ENCODE results near the gene PBX1.

- TF ChIP-seq, protein P1, sequence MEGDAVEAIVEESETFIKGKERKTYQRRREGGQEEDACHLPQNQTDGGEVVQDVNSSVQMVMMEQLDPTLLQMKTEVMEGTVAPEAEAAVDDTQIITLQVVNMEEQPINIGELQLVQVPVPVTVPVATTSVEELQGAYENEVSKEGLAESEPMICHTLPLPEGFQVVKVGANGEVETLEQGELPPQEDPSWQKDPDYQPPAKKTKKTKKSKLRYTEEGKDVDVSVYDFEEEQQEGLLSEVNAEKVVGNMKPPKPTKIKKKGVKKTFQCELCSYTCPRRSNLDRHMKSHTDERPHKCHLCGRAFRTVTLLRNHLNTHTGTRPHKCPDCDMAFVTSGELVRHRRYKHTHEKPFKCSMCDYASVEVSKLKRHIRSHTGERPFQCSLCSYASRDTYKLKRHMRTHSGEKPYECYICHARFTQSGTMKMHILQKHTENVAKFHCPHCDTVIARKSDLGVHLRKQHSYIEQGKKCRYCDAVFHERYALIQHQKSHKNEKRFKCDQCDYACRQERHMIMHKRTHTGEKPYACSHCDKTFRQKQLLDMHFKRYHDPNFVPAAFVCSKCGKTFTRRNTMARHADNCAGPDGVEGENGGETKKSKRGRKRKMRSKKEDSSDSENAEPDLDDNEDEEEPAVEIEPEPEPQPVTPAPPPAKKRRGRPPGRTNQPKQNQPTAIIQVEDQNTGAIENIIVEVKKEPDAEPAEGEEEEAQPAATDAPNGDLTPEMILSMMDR (conservative IDR thresholded peaks at IDR 0.05; ENCODE audit: low read depth, low read length): no peak
- TF ChIP-seq EZH2 (IDR thresholded peaks at IDR 0.05; ENCODE audit: low read length, unreplicated experiment) (no peak), EZH2phosphoT487 (IDR thresholded peaks at IDR 0.05; ENCODE audit: borderline replicate concordance, low read length) (no peak)
Measured at GRCh38 chr1:164875518-164875917, 316.5 kb downstream of the PBX1 start.
